IPS-15b (cell line): ENCODE results near the gene HPN.
"Not testable (repeated sequence)": the region's sequence is repeated elsewhere in the genome, so short reads cannot be mapped to it uniquely, and the experiment has no call there.

Experiments
- H3K27me3 ChIP-seq: one replicate; pipeline ENCODE4 v1.6.1; 2013; ENCODE audit warnings: low read length; ENCODE audit not compliant: control insufficient read depth, insufficient read depth
- H3K36me3 ChIP-seq: one replicate; pipeline ENCODE4 v1.6.1; 2013; ENCODE audit warnings: low read length; ENCODE audit not compliant: control insufficient read depth, insufficient read depth
- H3K4me1 ChIP-seq: one replicate; pipeline ENCODE4 v1.6.1; 2013; ENCODE audit warnings: mild to moderate bottlenecking, low read length; ENCODE audit not compliant: control insufficient read depth, insufficient read depth
- H3K4me3 ChIP-seq: one replicate; pipeline ENCODE4 v1.5.1; 2013; ENCODE audit warnings: low read depth, low read length
- H3K9ac ChIP-seq: one replicate; pipeline ENCODE4 v1.6.1; 2013; ENCODE audit warnings: low read depth, mild to moderate bottlenecking, low read length
- H3K9me3 ChIP-seq: one replicate; pipeline ENCODE4 v1.6.1; 2013; ENCODE audit warnings: mild to moderate bottlenecking, low read length; ENCODE audit not compliant: control insufficient read depth, insufficient read depth

The HPN gene

DNA sequence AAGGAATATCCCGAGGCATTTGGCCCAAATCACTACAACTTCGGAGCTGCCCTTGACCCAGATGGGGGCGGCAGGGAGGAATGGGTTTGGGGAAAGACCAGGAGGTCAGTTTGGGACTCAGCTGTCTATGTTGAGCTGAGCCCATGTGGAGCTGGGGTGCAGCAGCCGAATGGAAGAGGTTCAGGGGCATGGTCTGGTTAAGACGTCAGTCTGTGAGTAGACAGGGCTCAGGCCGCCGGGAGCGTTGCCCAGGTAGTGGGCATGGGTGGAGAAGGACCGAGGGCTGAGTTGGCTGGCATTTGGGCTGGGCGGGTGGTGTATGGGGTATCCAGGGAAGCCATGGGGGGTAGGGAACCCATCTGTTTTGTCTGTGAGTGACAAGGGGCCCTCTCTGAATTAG is 20.5 kb upstream of the HPN start:
- Histone ChIP-seq H3K27me3 (no peaks in the 10 kb centered on the region), H3K36me3 (peaks cover 93% of the 10 kb centered on the region), H3K4me1 (no peaks in the 10 kb centered on the region), H3K9me3 (no peaks in the 10 kb centered on the region), H3K4me3 (no peak overlapping the region), H3K9ac (no peak overlapping the region)

- Histone ChIP-seq H3K27me3 (no peaks in the 10 kb centered on the region), H3K9ac (no peak overlapping the region), H3K4me1 (no peaks in the 10 kb centered on the region), H3K36me3 (peaks cover 95% of the 10 kb centered on the region), H3K9me3 (no peaks in the 10 kb centered on the region), H3K4me3 (no peak overlapping the region)
Measured at GRCh38 chr19:35021596-35021995, 19.9 kb upstream of the HPN start.

- H3K9ac ChIP-seq, result no peak overlapping the region
- no peaks in the 10 kb centered on the region for H3K4me1 ChIP-seq
- H3K36me3 ChIP-seq, result peaks cover 88% of the 10 kb centered on the region
- H3K27me3 ChIP-seq, result no peaks in the 10 kb centered on the region
- H3K9me3 ChIP-seq, result no peaks in the 10 kb centered on the region
- H3K4me3 ChIP-seq, result no peak overlapping the region
Measured at GRCh38 chr19:35022460-35022859, 19.1 kb upstream of the HPN start.

DNA sequence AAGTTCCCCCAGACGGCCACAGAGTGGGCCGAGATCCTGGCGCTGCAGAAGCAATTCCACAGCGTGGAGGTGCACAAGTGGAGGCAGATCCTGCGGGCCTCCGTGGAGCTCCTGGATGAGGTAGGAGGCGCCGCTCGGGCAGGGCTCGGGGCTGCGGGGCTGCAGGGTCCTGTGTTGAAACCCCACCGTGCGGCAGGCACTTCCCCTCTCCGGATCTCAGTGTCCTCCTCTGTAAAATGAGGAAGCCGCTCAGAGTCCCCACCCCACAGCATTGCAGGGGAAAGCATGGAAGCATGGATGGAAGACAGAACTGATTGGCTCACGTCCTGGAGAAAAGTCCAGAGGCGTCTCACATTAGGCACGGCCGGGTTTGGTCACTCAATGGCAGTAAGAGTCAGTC is 18.1 kb upstream of the HPN start:
- Histone ChIP-seq H3K36me3 (peaks cover 86% of the 10 kb centered on the region), H3K27me3 (no peaks in the 10 kb centered on the region), H3K4me1 (no peaks in the 10 kb centered on the region), H3K9me3 (no peaks in the 10 kb centered on the region), H3K9ac (no peak overlapping the region), H3K4me3 (no peak overlapping the region)

DNA sequence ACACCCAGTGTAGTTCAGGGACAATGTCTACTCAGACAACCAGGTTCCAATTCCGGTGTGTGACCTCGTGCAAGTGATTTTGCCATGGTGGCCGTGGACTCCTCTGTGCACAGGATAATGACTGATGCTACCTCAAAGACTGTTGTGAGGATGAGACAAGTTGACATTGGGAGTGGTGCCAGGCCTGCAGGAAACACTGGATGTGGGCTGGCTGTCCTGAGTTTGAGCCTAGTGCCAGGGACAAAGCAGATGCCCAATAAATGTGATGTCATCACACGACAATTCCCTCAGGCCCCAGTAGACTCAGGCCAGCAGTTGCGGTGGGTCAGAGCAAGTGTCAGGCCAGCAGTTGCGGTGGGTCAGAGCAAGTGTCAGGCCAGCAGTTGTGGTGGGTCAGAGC is 17.4 kb upstream of the HPN start:
- Histone ChIP-seq H3K36me3 (peaks cover 79% of the 10 kb centered on the region), H3K4me1 (no peaks in the 10 kb centered on the region), H3K9me3 (no peaks in the 10 kb centered on the region), H3K27me3 (no peaks in the 10 kb centered on the region), H3K4me3 (no peak overlapping the region), H3K9ac (no peak overlapping the region)

- Histone ChIP-seq H3K4me1 (no peaks in the 10 kb centered on the region), H3K9ac (no peak overlapping the region), H3K36me3 (peaks cover 61% of the 10 kb centered on the region), H3K9me3 (no peaks in the 10 kb centered on the region), H3K4me3 (no peak overlapping the region), H3K27me3 (no peaks in the 10 kb centered on the region)
Measured at GRCh38 chr19:35025969-35026368, 15.6 kb upstream of the HPN start.

DNA sequence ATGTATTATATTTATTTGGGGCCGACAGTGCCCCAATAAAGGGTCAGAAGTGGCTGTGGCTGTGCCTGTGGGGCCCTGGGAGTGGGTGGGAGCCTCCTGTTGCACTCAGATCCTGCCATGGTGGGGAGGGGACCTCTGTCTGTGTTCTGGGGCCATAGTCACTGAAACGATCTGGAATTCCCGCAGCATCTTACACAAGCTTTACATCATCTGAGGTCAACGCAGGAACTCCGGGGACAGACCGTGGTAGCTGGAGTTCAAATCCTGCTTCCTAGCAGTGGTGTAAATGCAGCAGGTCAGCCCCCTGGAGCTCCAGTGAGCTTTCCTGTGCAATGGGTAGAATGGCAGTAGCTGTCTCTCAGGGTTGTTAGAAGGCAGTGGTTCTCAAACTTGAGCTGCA is 15.1 kb upstream of the HPN start:
- H3K9ac ChIP-seq, result no peak overlapping the region
- H3K27me3 ChIP-seq, result peaks cover 3% of the 10 kb centered on the region
- H3K4me3 ChIP-seq, result no peak overlapping the region
- no peaks in the 10 kb centered on the region for H3K4me1 ChIP-seq
- no peaks in the 10 kb centered on the region for H3K9me3 ChIP-seq
- H3K36me3 ChIP-seq, result peaks cover 56% of the 10 kb centered on the region

DNA sequence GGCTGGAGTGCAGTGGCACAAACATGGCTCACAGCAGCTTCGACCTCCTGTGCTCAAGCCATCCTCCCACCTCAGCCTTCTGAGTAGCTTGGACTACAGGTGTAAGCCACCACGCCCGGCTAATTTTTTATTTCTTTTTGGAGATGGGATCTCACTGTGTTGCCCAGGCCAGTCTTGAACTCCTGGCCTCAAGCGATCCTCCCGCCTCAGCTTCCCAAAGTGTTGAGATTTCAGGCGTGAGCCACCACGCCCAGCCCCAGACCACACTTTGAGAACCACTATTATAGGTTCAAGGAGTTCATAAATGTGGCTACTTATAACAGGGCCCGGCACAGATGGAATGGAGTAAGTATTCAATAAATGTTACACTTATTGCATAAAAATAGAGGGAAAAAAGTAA is 14.5 kb upstream of the HPN start:
- H3K9me3 ChIP-seq, result no peaks in the 10 kb centered on the region
- no peak overlapping the region for H3K9ac ChIP-seq
- H3K36me3 ChIP-seq, result peaks cover 50% of the 10 kb centered on the region
- H3K27me3 ChIP-seq, result peaks cover 9% of the 10 kb centered on the region
- H3K4me1 ChIP-seq, result peaks cover 2% of the 10 kb centered on the region
- no peak overlapping the region for H3K4me3 ChIP-seq

GRCh38 chr19:35027851-35028599 is 13.5 kb upstream of the HPN start:
- H3K9me3 ChIP-seq, result no peaks in the 10 kb centered on the region
- H3K36me3 ChIP-seq, result peaks cover 42% of the 10 kb centered on the region
- H3K4me1 ChIP-seq, result peaks cover 2% of the 10 kb centered on the region
- no peak overlapping the region for H3K9ac ChIP-seq
- no peak overlapping the region for H3K4me3 ChIP-seq
- peaks cover 14% of the 10 kb centered on the region for H3K27me3 ChIP-seq

GRCh38 chr19:35028600-35028885 is 13.0 kb upstream of the HPN start:
- H3K4me1 ChIP-seq, H3K9me3 ChIP-seq, H3K9ac ChIP-seq, H3K4me3 ChIP-seq: not testable (repeated sequence)
- H3K36me3 ChIP-seq, result peaks cover 39% of the 10 kb centered on the region
- peaks cover 14% of the 10 kb centered on the region for H3K27me3 ChIP-seq

GRCh38 chr19:35029275-35029736 is 12.2 kb upstream of the HPN start:
- not testable (repeated sequence) for H3K4me1 ChIP-seq, H3K9ac ChIP-seq, H3K9me3 ChIP-seq
- H3K36me3 ChIP-seq, result peaks cover 39% of the 10 kb centered on the region
- peak overlapping the region; percentile 52 for H3K4me3 ChIP-seq
- peaks cover 14% of the 10 kb centered on the region for H3K27me3 ChIP-seq

- H3K9me3 ChIP-seq, result no peaks in the 10 kb centered on the region
- H3K4me3 ChIP-seq, result peak overlapping the region; percentile 52
- peaks cover 38% of the 10 kb centered on the region for H3K36me3 ChIP-seq
- peaks cover 2% of the 10 kb centered on the region for H3K4me1 ChIP-seq
- H3K9ac ChIP-seq, result peak overlapping the region; percentile 3
- peaks cover 14% of the 10 kb centered on the region for H3K27me3 ChIP-seq
Measured at GRCh38 chr19:35029737-35030256, 11.7 kb upstream of the HPN start.
